Liver (tissue), 9 donors: ENCODE data around the gene NEB. TPM values are rescaled to one million over a fixed set of nuclear protein-coding genes. Genes with fewer than 3 reads are reported as not detected.

Experiments used
- DNase-seq: peaks from one replicate; pipeline ENCODE4 v3.0.0-alpha.2; 2017; ENCODE audit warnings: low spot score
- H3K27ac ChIP-seq, 2 donors: one replicate each; pipeline ENCODE4 v1.7.0; 2013; ENCODE audit warnings: inconsistent platforms in 2 of 2, low read length in 2 of 2, control low read depth in 1 of 2, low read depth in 1 of 2, mild to moderate bottlenecking in 1 of 2
- H3K27me3 ChIP-seq, 4 donors: one replicate each; pipeline versions ENCODE4 v1.6.1 to v1.7.0; 2013; ENCODE audit warnings: low read length in 3 of 4, inconsistent platforms in 1 of 4, mild to moderate bottlenecking in 1 of 4, moderate library complexity in 1 of 4; ENCODE audit not compliant: control insufficient read depth in 4 of 4, insufficient read depth in 4 of 4
- H3K36me3 ChIP-seq, 4 donors: one replicate each; pipeline versions ENCODE4 v1.6.1 to v1.7.0; 2013; ENCODE audit warnings: low read length in 3 of 4, mild to moderate bottlenecking in 3 of 4, low read depth in 1 of 4, moderate library complexity in 1 of 4; ENCODE audit not compliant: control insufficient read depth in 4 of 4, insufficient read depth in 3 of 4
- H3K4me1 ChIP-seq, 4 donors: one replicate each; pipeline versions ENCODE4 v1.6.1 to v1.7.0; 2013; ENCODE audit warnings: low read length in 3 of 4, mild to moderate bottlenecking in 3 of 4, moderate library complexity in 1 of 4; ENCODE audit not compliant: control insufficient read depth in 4 of 4, insufficient read depth in 4 of 4
- H3K4me3 ChIP-seq, 3 donors: one replicate each; pipeline versions ENCODE4 v1.6.1 to v1.7.0; 2013; ENCODE audit warnings: low read length in 3 of 3, control low read depth in 1 of 3, low read depth in 1 of 3, mild to moderate bottlenecking in 1 of 3
- H3K9ac ChIP-seq, 2 donors: one replicate each; pipeline ENCODE4 v1.7.0; 2013; ENCODE audit warnings: low read length in 2 of 2, mild to moderate bottlenecking in 2 of 2, moderate library complexity in 2 of 2, control low read depth in 1 of 2, low read depth in 1 of 2
- H3K9me3 ChIP-seq, 4 donors: one replicate each; pipeline versions ENCODE4 v1.6.1 to v1.7.0; 2013; ENCODE audit warnings: low read length in 3 of 4; ENCODE audit not compliant: control insufficient read depth in 4 of 4
- EGR1 ChIP-seq, 2 donors: IDR thresholded peaks; 2 replicates each; pipeline ENCODE4 v1.6.1; 2016 to 2018; ENCODE audit warnings: antibody characterized with exemption in 2 of 2, low read depth in 2 of 2
- FOXA1 ChIP-seq: IDR thresholded peaks from 2 replicates; pipeline ENCODE4 v1.6.1; 2016; ENCODE audit warnings: antibody characterized with exemption
- FOXA2 ChIP-seq: IDR thresholded peaks from 2 replicates; pipeline ENCODE4 v1.6.1; 2016; ENCODE audit warnings: antibody characterized with exemption
- HNF4A ChIP-seq, 2 donors: conservative IDR thresholded peaks; 2 replicates each; pipeline ENCODE4 v1.6.1; 2016; ENCODE audit warnings: antibody characterized with exemption in 2 of 2, mild to moderate bottlenecking in 2 of 2
- HNF4G ChIP-seq: IDR thresholded peaks from 2 replicates; pipeline ENCODE4 v1.6.1; 2016; ENCODE audit warnings: antibody characterized with exemption
- JUND ChIP-seq, 2 donors: IDR thresholded peaks; 2 replicates each; pipeline ENCODE4 v1.6.1; 2016; ENCODE audit warnings: antibody characterized with exemption in 2 of 2
- NR2F2 ChIP-seq: IDR thresholded peaks from 2 replicates; pipeline ENCODE4 v1.6.1; 2016; ENCODE audit warnings: antibody characterized with exemption
- RAD21 ChIP-seq, 2 donors: IDR thresholded peaks; 2 replicates each; pipeline ENCODE4 v1.6.1; 2016; ENCODE audit warnings: antibody characterized with exemption in 2 of 2, mild to moderate bottlenecking in 2 of 2
- RXRA ChIP-seq, 2 donors: IDR thresholded peaks; 2 replicates each; pipeline ENCODE4 v1.6.1; 2017 to 2018; ENCODE audit warnings: antibody characterized with exemption in 2 of 2, mild to moderate bottlenecking in 1 of 2
- SP1 ChIP-seq: IDR thresholded peaks from 2 replicates; pipeline ENCODE4 v1.6.1; 2018; ENCODE audit warnings: antibody characterized with exemption, mild to moderate bottlenecking
- TAF1 ChIP-seq: conservative IDR thresholded peaks from 2 replicates; pipeline ENCODE4 v1.6.1; 2016; ENCODE audit warnings: antibody characterized with exemption, mild to moderate bottlenecking
- YY1 ChIP-seq: IDR thresholded peaks from 2 replicates; pipeline ENCODE4 v1.6.1; 2016; ENCODE audit warnings: antibody characterized with exemption, mild to moderate bottlenecking
- WGBS: extraction: QIAGEN DNeasy Blood & Tissue Kit; methylation state at CpG from one replicate; pipeline ENCODE4 v1.1.7; 2013; 5-methylcytosine and 5-hydroxymethylcytosine counted together
- polyA plus RNA-seq, 2 donors: library from polyadenylated mRNA; stranded (reverse) in 1 of 2; unstranded in 1 of 2; fragments of 200-250 nt in 1 of 2; fragments of >200 nt in 1 of 2; fragmentation: Nextera tagmentation in 1 of 2; extraction: Ambion mirVana in 1 of 2; gene quantifications; one replicate each; pipeline versions ENCODE4 v1.2.1 to v1.2.3, GENCODE V29; 2013 to 2015
- total RNA-seq, 2 donors: library from RNA; depleted of rRNA; stranded (reverse); fragments of >200 nt; gene quantifications; one replicate each; pipeline ENCODE4 v1.2.3, GENCODE V29; 2014
- TF ChIP-seq, protein P1 (sequence below): fragments of 150-350 bp; IDR thresholded peaks from 2 replicates; pipeline ENCODE4 v1.5.1; 2017; ENCODE audit warnings: improper control_type of control experiment, low read depth, low read length; ENCODE audit not compliant: missing input control
- TF ChIP-seq, protein P2 (sequence below): IDR thresholded peaks from 2 replicates; pipeline ENCODE4 v1.6.1; 2016; ENCODE audit warnings: antibody characterized with exemption, mild to moderate bottlenecking
- TF ChIP-seq, protein P3 (sequence below): IDR thresholded peaks from 2 replicates; pipeline ENCODE4 v1.6.1; 2016; ENCODE audit warnings: antibody characterized with exemption
- TF ChIP-seq, protein P4 (sequence below): IDR thresholded peaks from 2 replicates; pipeline ENCODE4 v1.6.1; 2016; ENCODE audit warnings: antibody characterized with exemption
- TF ChIP-seq, protein P5 (sequence below): IDR thresholded peaks from 2 replicates; pipeline ENCODE4 v1.6.1; 2016; ENCODE audit warnings: antibody characterized with exemption
- donor health status: healthy.
- donor health status: healthy.
- donor health status: healthy.
- donor health status: healthy.
- donor health status: healthy.

The NEB gene
- total and polyA plus RNA-seq, 4 donors = 0.28 to 6.4 (median 2.7) TPM

DNA sequence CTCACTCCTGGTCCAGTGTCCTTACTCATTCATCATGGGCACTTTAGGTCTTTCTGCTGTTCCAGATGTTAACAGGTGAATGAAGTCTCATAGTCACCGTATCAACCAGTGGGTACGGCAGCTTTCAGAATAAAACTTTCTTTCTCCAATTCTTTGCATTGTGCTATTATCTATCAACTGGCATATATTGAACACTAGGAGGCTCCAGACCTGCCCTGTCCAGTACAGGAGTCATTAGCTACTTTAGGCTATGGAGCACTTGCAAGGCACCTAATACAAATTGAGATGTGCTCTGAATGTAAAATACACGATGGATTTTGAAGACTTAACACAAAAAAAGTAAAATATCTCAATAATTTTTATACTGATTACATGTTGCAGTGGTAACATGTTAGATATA, 43.2 kb upstream of the NEB start:
- 98% methylated on average over 3 of the region's 3 CpGs for WGBS
- H3K4me1 ChIP-seq = no peaks in the 10 kb centered on the region
- no peak overlapping the region for H3K27ac ChIP-seq
- H3K9me3 ChIP-seq = peaks cover 0 to 2% (median 0%) of the 10 kb centered on the region in 4 donors
- DNase-seq = no peak
- H3K9ac ChIP-seq = no peak overlapping the region
- no peak for TF ChIP-seq JUND (IDR thresholded peaks at IDR 0.05)
- TF ChIP-seq, protein P1, sequence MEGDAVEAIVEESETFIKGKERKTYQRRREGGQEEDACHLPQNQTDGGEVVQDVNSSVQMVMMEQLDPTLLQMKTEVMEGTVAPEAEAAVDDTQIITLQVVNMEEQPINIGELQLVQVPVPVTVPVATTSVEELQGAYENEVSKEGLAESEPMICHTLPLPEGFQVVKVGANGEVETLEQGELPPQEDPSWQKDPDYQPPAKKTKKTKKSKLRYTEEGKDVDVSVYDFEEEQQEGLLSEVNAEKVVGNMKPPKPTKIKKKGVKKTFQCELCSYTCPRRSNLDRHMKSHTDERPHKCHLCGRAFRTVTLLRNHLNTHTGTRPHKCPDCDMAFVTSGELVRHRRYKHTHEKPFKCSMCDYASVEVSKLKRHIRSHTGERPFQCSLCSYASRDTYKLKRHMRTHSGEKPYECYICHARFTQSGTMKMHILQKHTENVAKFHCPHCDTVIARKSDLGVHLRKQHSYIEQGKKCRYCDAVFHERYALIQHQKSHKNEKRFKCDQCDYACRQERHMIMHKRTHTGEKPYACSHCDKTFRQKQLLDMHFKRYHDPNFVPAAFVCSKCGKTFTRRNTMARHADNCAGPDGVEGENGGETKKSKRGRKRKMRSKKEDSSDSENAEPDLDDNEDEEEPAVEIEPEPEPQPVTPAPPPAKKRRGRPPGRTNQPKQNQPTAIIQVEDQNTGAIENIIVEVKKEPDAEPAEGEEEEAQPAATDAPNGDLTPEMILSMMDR = no peak
- no peak for TF ChIP-seq RAD21 (IDR thresholded peaks at IDR 0.05)
- TF ChIP-seq YY1 = no peak
- TF ChIP-seq, protein P2, sequence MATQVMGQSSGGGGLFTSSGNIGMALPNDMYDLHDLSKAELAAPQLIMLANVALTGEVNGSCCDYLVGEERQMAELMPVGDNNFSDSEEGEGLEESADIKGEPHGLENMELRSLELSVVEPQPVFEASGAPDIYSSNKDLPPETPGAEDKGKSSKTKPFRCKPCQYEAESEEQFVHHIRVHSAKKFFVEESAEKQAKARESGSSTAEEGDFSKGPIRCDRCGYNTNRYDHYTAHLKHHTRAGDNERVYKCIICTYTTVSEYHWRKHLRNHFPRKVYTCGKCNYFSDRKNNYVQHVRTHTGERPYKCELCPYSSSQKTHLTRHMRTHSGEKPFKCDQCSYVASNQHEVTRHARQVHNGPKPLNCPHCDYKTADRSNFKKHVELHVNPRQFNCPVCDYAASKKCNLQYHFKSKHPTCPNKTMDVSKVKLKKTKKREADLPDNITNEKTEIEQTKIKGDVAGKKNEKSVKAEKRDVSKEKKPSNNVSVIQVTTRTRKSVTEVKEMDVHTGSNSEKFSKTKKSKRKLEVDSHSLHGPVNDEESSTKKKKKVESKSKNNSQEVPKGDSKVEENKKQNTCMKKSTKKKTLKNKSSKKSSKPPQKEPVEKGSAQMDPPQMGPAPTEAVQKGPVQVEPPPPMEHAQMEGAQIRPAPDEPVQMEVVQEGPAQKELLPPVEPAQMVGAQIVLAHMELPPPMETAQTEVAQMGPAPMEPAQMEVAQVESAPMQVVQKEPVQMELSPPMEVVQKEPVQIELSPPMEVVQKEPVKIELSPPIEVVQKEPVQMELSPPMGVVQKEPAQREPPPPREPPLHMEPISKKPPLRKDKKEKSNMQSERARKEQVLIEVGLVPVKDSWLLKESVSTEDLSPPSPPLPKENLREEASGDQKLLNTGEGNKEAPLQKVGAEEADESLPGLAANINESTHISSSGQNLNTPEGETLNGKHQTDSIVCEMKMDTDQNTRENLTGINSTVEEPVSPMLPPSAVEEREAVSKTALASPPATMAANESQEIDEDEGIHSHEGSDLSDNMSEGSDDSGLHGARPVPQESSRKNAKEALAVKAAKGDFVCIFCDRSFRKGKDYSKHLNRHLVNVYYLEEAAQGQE = no peak
- TF ChIP-seq NR2F2 = no peak
- TF ChIP-seq HNF4A (conservative IDR thresholded peaks at IDR 0.05) = no peak
- no peak for TF ChIP-seq RXRA (IDR thresholded peaks at IDR 0.05)
- TF ChIP-seq, protein P3, sequence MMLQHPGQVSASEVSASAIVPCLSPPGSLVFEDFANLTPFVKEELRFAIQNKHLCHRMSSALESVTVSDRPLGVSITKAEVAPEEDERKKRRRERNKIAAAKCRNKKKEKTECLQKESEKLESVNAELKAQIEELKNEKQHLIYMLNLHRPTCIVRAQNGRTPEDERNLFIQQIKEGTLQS = no peak
- no peak for TF ChIP-seq FOXA2
- TF ChIP-seq SP1 = no peak
- TF ChIP-seq, protein P4, sequence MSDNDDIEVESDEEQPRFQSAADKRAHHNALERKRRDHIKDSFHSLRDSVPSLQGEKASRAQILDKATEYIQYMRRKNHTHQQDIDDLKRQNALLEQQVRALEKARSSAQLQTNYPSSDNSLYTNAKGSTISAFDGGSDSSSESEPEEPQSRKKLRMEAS = no peak
- TF ChIP-seq HNF4G = no peak
- no peaks in the 10 kb centered on the region for H3K27me3 ChIP-seq
- H3K36me3 ChIP-seq = peaks cover 0 to 10% (median 6%) of the 10 kb centered on the region in 4 donors
- H3K4me3 ChIP-seq = no peak overlapping the region

DNA sequence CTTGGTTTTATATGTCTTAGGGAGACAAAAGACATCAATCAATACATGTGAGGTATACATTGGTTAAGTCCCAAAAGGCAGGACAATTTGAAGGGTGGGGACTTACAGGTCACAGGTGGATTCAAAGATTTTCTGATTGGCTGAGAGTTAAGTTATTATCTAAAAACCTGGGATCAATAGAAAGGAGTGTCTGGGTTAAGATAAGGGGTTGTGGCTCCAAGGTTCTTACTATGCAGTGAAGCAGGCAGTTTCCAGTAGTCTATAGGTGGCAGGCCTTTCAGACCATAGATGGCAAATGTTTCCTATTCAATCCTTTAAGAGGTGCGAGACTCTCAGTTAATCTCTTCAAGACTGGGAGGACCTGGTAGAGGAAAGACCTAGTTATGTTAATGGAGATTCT, 42.1 kb upstream of the NEB start:
- Histone ChIP-seq H3K36me3 (peaks cover 0 to 10% (median 4%) of the 10 kb centered on the region in 4 donors), H3K27ac (no peak overlapping the region), H3K4me3 (no peak overlapping the region), H3K9ac (no peak overlapping the region), H3K27me3 (no peaks in the 10 kb centered on the region), H3K9me3 (peaks cover 0 to 2% (median 0%) of the 10 kb centered on the region in 4 donors), H3K4me1 (no peaks in the 10 kb centered on the region)
- WGBS = 98% methylated on average over 1 of the region's 1 CpG
- DNase-seq = no peak
- TF ChIP-seq SP1 = no peak
- no peak for TF ChIP-seq RAD21 (IDR thresholded peaks at IDR 0.05)
- no peak for TF ChIP-seq NR2F2
- no peak for TF ChIP-seq FOXA2
- no peak for TF ChIP-seq HNF4A (conservative IDR thresholded peaks at IDR 0.05)
- TF ChIP-seq TAF1 = no peak
- TF ChIP-seq JUND (IDR thresholded peaks at IDR 0.05) = no peak
- TF ChIP-seq, protein P4 = no peak
- no peak for TF ChIP-seq FOXA1
- TF ChIP-seq, protein P2 = no peak
- TF ChIP-seq, protein P1 = no peak
- TF ChIP-seq, protein P5, sequence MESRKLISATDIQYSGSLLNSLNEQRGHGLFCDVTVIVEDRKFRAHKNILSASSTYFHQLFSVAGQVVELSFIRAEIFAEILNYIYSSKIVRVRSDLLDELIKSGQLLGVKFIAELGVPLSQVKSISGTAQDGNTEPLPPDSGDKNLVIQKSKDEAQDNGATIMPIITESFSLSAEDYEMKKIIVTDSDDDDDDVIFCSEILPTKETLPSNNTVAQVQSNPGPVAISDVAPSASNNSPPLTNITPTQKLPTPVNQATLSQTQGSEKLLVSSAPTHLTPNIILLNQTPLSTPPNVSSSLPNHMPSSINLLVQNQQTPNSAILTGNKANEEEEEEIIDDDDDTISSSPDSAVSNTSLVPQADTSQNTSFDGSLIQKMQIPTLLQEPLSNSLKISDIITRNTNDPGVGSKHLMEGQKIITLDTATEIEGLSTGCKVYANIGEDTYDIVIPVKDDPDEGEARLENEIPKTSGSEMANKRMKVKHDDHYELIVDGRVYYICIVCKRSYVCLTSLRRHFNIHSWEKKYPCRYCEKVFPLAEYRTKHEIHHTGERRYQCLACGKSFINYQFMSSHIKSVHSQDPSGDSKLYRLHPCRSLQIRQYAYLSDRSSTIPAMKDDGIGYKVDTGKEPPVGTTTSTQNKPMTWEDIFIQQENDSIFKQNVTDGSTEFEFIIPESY = no peak
- no peak for TF ChIP-seq RXRA (IDR thresholded peaks at IDR 0.05)
- TF ChIP-seq, protein P3 = no peak
- TF ChIP-seq EGR1 (IDR thresholded peaks at IDR 0.05; ENCODE audit: low read depth in 2 of 2) = no peak
